Neural cell (in vitro differentiated cells): ENCODE data around the gene LPCAT4.
"Not testable (repeated sequence)": the region's sequence is repeated elsewhere in the genome, so short reads cannot be mapped to it uniquely, and the experiment has no call there.

ENCODE experiments used
- CTCF ChIP-seq: fragments of 450-650 bp; IDR thresholded peaks from 2 replicates; pipeline ENCODE4 v1.5.1; 2014; ENCODE audit warnings: antibody characterized with exemption, mild to moderate bottlenecking, moderate library complexity; ENCODE audit not compliant: poor library complexity, severe bottlenecking
- POLR2AphosphoS5 ChIP-seq: IDR thresholded peaks from 2 replicates; pipeline ENCODE4 v1.6.1; 2012
- RAD21 ChIP-seq: fragments of 450-650 bp; conservative IDR thresholded peaks from 2 replicates; pipeline ENCODE4 v1.6.1; 2014; ENCODE audit warnings: antibody characterized with exemption, mild to moderate bottlenecking, moderate library complexity

- TF ChIP-seq CTCF, RAD21, POLR2AphosphoS5: not testable (repeated sequence)
Measured at GRCh38 chr15:34352996-34353395, 14.0 kb downstream of the LPCAT4 start.
